Transverse colon (tissue), 4 donors: ENCODE results near the gene CDC42EP3. TPM values are rescaled to one million over a fixed set of nuclear protein-coding genes. Genes with fewer than 3 reads are reported as not detected.

Experiments
- DNase-seq: peaks from one replicate; pipeline ENCODE4 v3.0.0-alpha.2; 2019
- H3K27ac ChIP-seq, 4 donors: fragments of 200-600 bp; sonication (generic); 2 replicates each; pipeline ENCODE4 v1.5.1; 2016 to 2018; ENCODE audit warnings: inconsistent platforms in 4 of 4
- H3K27me3 ChIP-seq: fragments of 200-600 bp; sonication (generic); 2 replicates; pipeline ENCODE4 v1.5.1; 2017; ENCODE audit warnings: inconsistent platforms
- H3K36me3 ChIP-seq, 4 donors: fragments of 200-600 bp; sonication (generic); 2 replicates each; pipeline ENCODE4 v1.5.1; 2017 to 2019; ENCODE audit warnings: inconsistent platforms in 4 of 4
- H3K4me1 ChIP-seq, 4 donors: fragments of 200-600 bp; sonication (generic); 2 replicates each; pipeline ENCODE4 v1.5.1; 2017 to 2020; ENCODE audit warnings: inconsistent platforms in 4 of 4
- H3K4me3 ChIP-seq, 4 donors: fragments of 200-600 bp; sonication (generic); 1 replicate in 1 of 4; 2 replicates in 3 of 4; pipeline versions ENCODE4 v1.5.1 to v1.6.1; 2017 to 2019; ENCODE audit warnings: inconsistent platforms in 4 of 4
- H3K9me3 ChIP-seq, 2 donors: fragments of 200-600 bp; sonication (generic); 2 replicates each; pipeline ENCODE4 v1.5.1; 2017 to 2019; ENCODE audit warnings: inconsistent platforms in 2 of 2
- EP300 ChIP-seq: sonication (generic); formaldehyde crosslinking; IDR thresholded peaks from one replicate; pipeline ENCODE4 v1.6.1; 2017; ENCODE audit warnings: antibody characterized with exemption, low read depth
- POLR2A ChIP-seq: fragments of 450-650 bp; IDR thresholded peaks from one replicate; pipeline ENCODE4 v1.6.1; 2016; ENCODE audit warnings: antibody characterized with exemption, mild to moderate bottlenecking, moderate library complexity
- POLR2AphosphoS5 ChIP-seq, 3 donors: sonication (generic); formaldehyde crosslinking; IDR thresholded peaks; one replicate each; pipeline ENCODE4 v1.6.1; 2016; ENCODE audit warnings: antibody characterized with exemption in 3 of 3
- WGBS, 2 donors: methylation state at CpG; one replicate each; pipeline ENCODE4 v1.1.5; 2018; ENCODE audit warnings: low coverage in 1 of 2; 5-methylcytosine and 5-hydroxymethylcytosine counted together
- in situ Hi-C, 4 donors: fragments of 200-750 bp; cut with MboI; loops; one replicate each; pipeline versions ENCODE4 v1.15.0 to v1.15.1; 2017; ENCODE audit warnings: low sequenced_read_pairs in 3 of 4, low pct_ligation_motif_present in 1 of 4, low pct_unique_long_range_greater_than_20kb in 1 of 4
- intact Hi-C: fragments of 100-400 bp; cut with DNase I; formaldehyde crosslinking; loops from one replicate; pipeline ENCODE4 v1.15.1; 2023; ENCODE audit warnings: low total_unique reads
- total RNA-seq, 4 donors: library from RNA; depleted of rRNA; stranded (reverse); fragments of >200 nt; gene quantifications; one replicate each; pipeline ENCODE4 v1.1.0, GENCODE V29; 2016
- TF ChIP-seq, protein P1 (sequence below), 5 experiments: fragments of 200-600 bp in 3 of 5; fragments of 450-650 bp in 2 of 5; sonication (generic) in 3 of 5; IDR thresholded peaks; 1 replicate in 2 of 5; 2 replicates in 3 of 5; pipeline ENCODE4 v1.5.1; 2016 to 2017; ENCODE audit warnings: antibody characterized with exemption in 5 of 5, inconsistent platforms in 3 of 5, mild to moderate bottlenecking in 2 of 5, moderate library complexity in 1 of 5

Gene CDC42EP3
- total RNA-seq, 4 donors from 2014 or later = 20.6 to 104 (median 31.8) TPM

DNA sequence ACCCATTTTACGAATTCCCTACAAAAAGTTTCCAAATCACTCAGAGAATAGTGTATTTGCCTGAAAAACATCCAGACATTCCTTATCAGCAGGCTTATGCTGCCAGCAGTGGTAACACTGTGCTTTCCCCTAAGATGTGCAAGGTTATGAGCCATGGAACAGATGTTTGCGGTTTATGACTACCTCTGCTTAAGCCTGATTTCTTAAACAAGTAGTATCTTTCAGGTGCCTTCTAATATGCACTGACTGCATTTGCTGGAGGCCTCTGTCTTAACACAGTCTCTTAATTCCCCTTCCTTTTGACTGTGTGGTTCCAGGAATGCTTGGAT, 54.8 kb downstream of the CDC42EP3 start:
- in situ Hi-C loops = no loop called here
- Histone ChIP-seq H3K27ac (peak overlapping the region; percentile 22 to 54 (median 34)), H3K27me3 (no peaks in the 10 kb centered on the region), H3K9me3 (no peaks in the 10 kb centered on the region), H3K4me1 (peaks cover 9 to 30% (median 15%) of the 10 kb centered on the region in 4 donors), H3K4me3 (no peak overlapping the region), H3K36me3 (no peaks in the 10 kb centered on the region)
- TF ChIP-seq POLR2A = no peak
- TF ChIP-seq POLR2AphosphoS5 (IDR thresholded peaks at IDR 0.05) = no peak
- TF ChIP-seq, protein P1, sequence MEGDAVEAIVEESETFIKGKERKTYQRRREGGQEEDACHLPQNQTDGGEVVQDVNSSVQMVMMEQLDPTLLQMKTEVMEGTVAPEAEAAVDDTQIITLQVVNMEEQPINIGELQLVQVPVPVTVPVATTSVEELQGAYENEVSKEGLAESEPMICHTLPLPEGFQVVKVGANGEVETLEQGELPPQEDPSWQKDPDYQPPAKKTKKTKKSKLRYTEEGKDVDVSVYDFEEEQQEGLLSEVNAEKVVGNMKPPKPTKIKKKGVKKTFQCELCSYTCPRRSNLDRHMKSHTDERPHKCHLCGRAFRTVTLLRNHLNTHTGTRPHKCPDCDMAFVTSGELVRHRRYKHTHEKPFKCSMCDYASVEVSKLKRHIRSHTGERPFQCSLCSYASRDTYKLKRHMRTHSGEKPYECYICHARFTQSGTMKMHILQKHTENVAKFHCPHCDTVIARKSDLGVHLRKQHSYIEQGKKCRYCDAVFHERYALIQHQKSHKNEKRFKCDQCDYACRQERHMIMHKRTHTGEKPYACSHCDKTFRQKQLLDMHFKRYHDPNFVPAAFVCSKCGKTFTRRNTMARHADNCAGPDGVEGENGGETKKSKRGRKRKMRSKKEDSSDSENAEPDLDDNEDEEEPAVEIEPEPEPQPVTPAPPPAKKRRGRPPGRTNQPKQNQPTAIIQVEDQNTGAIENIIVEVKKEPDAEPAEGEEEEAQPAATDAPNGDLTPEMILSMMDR (IDR thresholded peaks at IDR 0.05) = no peak
- no peak for TF ChIP-seq EP300
- 80 to 85% methylated on average over 2 of the region's 2 CpGs for WGBS, 2 donors
- DNase-seq = no peak
- intact Hi-C loops = no loop called here

DNA sequence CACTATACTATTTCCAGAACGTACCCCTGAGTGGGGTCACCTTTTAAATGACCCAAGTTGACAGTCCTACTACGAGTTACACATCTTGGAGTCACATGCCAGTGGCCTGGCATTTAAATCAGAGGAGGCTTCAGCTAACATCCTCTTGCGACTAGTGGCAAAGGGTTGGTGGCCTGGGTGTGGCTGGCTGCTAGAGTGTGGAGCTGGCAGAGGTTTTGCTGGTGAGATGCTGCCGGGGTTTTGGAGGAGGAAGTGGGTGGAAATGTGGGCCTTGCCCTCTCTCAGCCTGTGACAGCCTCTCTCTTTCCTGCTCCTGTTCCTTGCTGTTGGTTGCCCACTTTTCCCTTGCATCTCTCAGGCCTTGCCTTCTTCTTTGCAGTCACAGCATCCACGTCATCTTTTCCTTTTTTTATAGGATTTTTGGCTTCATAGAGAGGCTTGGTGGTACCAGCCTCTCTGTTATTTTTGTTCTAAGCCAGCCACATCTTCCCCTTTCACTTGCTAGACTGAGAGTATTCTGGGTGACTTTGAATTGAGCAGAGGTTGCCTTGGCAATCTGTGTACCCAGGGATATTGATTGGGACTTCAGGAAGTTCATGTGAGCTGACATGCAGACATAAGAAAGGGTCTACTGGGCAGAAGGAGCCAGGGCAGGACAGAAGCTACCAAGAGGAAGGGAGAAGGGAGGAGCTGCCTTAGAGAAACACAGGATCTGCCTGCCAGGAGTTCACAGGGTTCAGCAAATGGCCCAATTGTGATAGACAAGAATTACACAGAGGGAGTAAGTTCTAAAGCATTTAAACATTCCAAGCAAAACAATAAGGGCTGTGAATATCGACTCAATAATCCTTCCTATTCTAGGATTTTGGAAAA, 55.4 kb downstream of the CDC42EP3 start:
- in situ Hi-C loops (no loop called here), intact Hi-C loops (no loop called here)
- TF ChIP-seq, protein P1 (IDR thresholded peaks at IDR 0.05) = no peak
- TF ChIP-seq POLR2A (no peak), EP300 (no peak), POLR2AphosphoS5 (IDR thresholded peaks at IDR 0.05) (no peak)
- Histone ChIP-seq H3K36me3 (no peaks in the 10 kb centered on the region), H3K9me3 (no peaks in the 10 kb centered on the region), H3K4me1 (peaks cover 9 to 30% (median 15%) of the 10 kb centered on the region in 4 donors), H3K27me3 (no peaks in the 10 kb centered on the region), H3K4me3 (no peak overlapping the region), H3K27ac (peak overlapping the region; percentile 22 to 42 (median 34))
- 57 to 75% methylated on average over 1 to 6 of the region's 6 CpGs for WGBS, 2 donors
- peak; percentile 47 for DNase-seq

DNA sequence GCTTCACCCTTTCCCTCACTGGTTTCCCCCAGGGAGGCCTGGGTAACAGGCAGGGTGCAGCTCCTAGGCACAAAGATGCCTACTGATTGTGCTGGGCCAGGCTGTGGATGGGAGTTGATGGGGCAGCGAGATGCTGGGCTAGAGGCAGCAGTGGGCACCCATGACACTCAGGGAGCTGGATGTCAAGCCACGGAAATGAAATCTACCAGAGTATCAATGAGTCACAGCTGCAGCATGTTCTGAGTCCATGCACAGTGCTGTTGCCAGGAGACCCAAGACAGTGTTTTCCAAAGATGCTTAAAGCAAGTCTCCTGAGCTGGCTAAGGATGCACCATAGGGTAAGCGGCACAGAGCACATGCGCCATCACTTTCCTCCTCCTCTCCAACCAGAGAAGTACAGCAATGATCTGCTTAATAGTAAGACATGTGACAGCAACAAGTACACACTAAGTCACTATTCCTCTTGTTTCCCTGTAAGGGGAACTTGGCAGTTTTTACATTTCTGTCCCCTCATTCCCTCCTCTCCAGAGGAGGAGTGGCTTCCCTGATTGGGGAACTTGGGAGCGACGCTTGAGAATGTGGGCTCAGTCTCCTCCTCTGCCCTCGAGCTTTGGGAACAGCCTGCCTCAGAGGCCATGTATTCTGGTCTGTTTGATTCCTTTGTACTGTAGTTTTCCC, 57.2 kb downstream of the CDC42EP3 start:
- intact Hi-C loops = no loop called here
- no peaks in the 10 kb centered on the region for H3K9me3 ChIP-seq
- peak; percentile 29 for DNase-seq
- no peak overlapping the region for H3K4me3 ChIP-seq
- peak overlapping the region; percentile 10 to 67 (median 52) for H3K27ac ChIP-seq
- peak; percentile 23 to 78 (median 54) for TF ChIP-seq POLR2AphosphoS5 (IDR thresholded peaks at IDR 0.05)
- TF ChIP-seq EP300 = no peak
- WGBS, 2 donors = 81% methylated on average over 7 of the region's 7 CpGs; no CpG with 5 or more reads in 1 of the 2 donors
- peaks cover 9 to 30% (median 15%) of the 10 kb centered on the region in 4 donors for H3K4me1 ChIP-seq
- no peaks in the 10 kb centered on the region for H3K36me3 ChIP-seq
- in situ Hi-C loops = no loop called here
- H3K27me3 ChIP-seq = no peaks in the 10 kb centered on the region

DNA sequence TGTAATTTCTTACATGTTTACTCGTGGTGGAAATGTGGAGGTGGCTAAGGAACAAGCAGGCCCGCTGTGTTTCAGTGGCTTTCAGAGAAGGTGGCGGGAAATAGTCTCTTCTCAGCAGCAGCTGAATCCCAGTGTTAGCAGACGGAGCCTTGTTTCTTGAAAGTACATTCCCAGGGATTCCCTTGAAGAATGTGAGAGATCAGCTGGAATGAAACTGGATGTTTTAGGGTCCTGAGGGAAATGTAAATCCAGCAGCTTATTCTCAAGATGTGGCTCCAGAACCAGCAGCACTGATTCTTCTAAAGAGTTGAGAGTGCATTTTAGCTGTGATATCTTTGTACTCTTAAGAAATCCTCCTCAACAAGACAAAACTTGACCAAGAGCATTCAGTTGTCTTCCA, 59.1 kb downstream of the CDC42EP3 start:
- Histone ChIP-seq H3K4me1 (peaks cover 9 to 28% (median 12%) of the 10 kb centered on the region in 4 donors), H3K27me3 (no peaks in the 10 kb centered on the region), H3K36me3 (no peaks in the 10 kb centered on the region), H3K4me3 (no peak overlapping the region), H3K9me3 (no peaks in the 10 kb centered on the region), H3K27ac (peak overlapping the region in 3 of 4 donors; percentile 28 to 56 (median 35))
- in situ Hi-C loops = no loop called here
- WGBS, 2 donors = 60 to 88% methylated on average over 1 to 4 of the region's 4 CpGs
- TF ChIP-seq POLR2A (no peak), POLR2AphosphoS5 (IDR thresholded peaks at IDR 0.05) (no peak), EP300 (no peak)
- TF ChIP-seq, protein P1 (IDR thresholded peaks at IDR 0.05) = no peak
- DNase-seq = no peak
- intact Hi-C loops = no loop called here
